H1 (cell line): ENCODE data around the gene ARHGAP28. TPM values are rescaled to one million over a fixed set of nuclear protein-coding genes. Genes with fewer than 3 reads are reported as not detected.

ENCODE experiments used
- CTCF ChIA-PET: fragments of 300-600 bp; sonication (Branson Sonifier 250); formaldehyde crosslinking; loops from one replicate; lab custom pipeline; 2021; ENCODE audit not compliant: partially characterized antibody; lab: Charles Lee
- POLR2A ChIA-PET: fragments of 300-600 bp; sonication (Branson Sonifier 250); formaldehyde crosslinking; loops from one replicate; lab custom pipeline; 2021; ENCODE audit warnings: inconsistent platforms; ENCODE audit not compliant: partially characterized antibody; lab: Charles Lee
- DNase-seq, 2 experiments: peaks; one replicate each; pipeline versions ENCODE4 v3.0.0 to v3.0.0-alpha.2; 2010 to 2022; ENCODE audit warnings: low spot score in 2 of 2, low read depth in 1 of 2, mixed read lengths in 1 of 2
- FAIRE-seq: peaks from 2 replicates; lab custom pipeline; 2011; peaks lifted over from hg19 to GRCh38; lab: Jason Lieb, UNC
- H2AFZ ChIP-seq: 2 replicates; pipeline ENCODE4 v1.8.1; 2012; ENCODE audit warnings: low read length, inconsistent platforms
- H2AK5ac ChIP-seq: 2 replicates; pipeline ENCODE4 v1.6.1; 2013; ENCODE audit warnings: low read depth, low read length
- H2BK120ac ChIP-seq: replicated peaks from 2 replicates; pipeline ENCODE3; 2013; ENCODE audit warnings: low read depth, low read length, inconsistent platforms
- H2BK12ac ChIP-seq: 2 replicates; pipeline ENCODE4 v1.6.1; 2013; ENCODE audit warnings: low read depth, low read length
- H2BK15ac ChIP-seq: 2 replicates; pipeline ENCODE4 v1.6.1; 2013; ENCODE audit warnings: low read length
- H2BK20ac ChIP-seq: 2 replicates; pipeline ENCODE4 v1.6.1; 2013; ENCODE audit warnings: low read length
- H2BK5ac ChIP-seq: 2 replicates; pipeline ENCODE4 v1.6.1; 2013; ENCODE audit warnings: low read depth, low read length
- H3K14ac ChIP-seq: 2 replicates; pipeline ENCODE4 v1.6.1; 2013; ENCODE audit warnings: inconsistent platforms; ENCODE audit not compliant: insufficient read length
- H3K18ac ChIP-seq: 2 replicates; pipeline ENCODE4 v1.6.1; 2013; ENCODE audit warnings: low read length; ENCODE audit errors: extremely low read depth
- H3K23ac ChIP-seq: 2 replicates; pipeline ENCODE4 v1.6.1; 2013; ENCODE audit warnings: inconsistent platforms; ENCODE audit not compliant: insufficient read length
- H3K23me2 ChIP-seq: 2 replicates; pipeline ENCODE4 v1.6.1; 2013; ENCODE audit warnings: low read depth, low read length
- H3K27ac ChIP-seq: 2 replicates; pipeline ENCODE4 v1.6.1; 2011; ENCODE audit warnings: low read depth, low read length, inconsistent platforms
- H3K27me3 ChIP-seq, 4 experiments: replicated peaks in 1 of 4; 1 replicate in 1 of 4; 2 replicates in 3 of 4; pipeline versions ENCODE4 v1.6.1 to v1.8.1; 2011 to 2013; ENCODE audit warnings: low read length in 3 of 4, mild to moderate bottlenecking in 3 of 4, inconsistent platforms in 2 of 4, mixed read lengths in 2 of 4, moderate library complexity in 1 of 4; ENCODE audit not compliant: control insufficient read depth in 3 of 4, insufficient read depth in 3 of 4; ENCODE audit errors: extremely low read depth in 1 of 4
- H3K36me3 ChIP-seq, 4 experiments: 2 replicates each; pipeline versions ENCODE4 v1.6.1 to v1.8.1; 2011 to 2013; ENCODE audit warnings: mild to moderate bottlenecking in 4 of 4, low read length in 3 of 4, moderate library complexity in 2 of 4, control low read depth in 1 of 4, inconsistent platforms in 1 of 4; ENCODE audit not compliant: insufficient read depth in 4 of 4, control insufficient read depth in 2 of 4
- H3K4ac ChIP-seq: replicated peaks from 2 replicates; pipeline ENCODE3; 2013; ENCODE audit warnings: low read length, low read depth, mixed read lengths, inconsistent platforms; ENCODE audit not compliant: insufficient read length
- H3K4me1 ChIP-seq, 4 experiments: replicated peaks in 1 of 4; 1 replicate in 1 of 4; 2 replicates in 3 of 4; pipeline versions ENCODE4 v1.6.1 to v1.8.1; 2011 to 2013; ENCODE audit warnings: low read length in 3 of 4, inconsistent platforms in 2 of 4, mixed read lengths in 1 of 4; ENCODE audit not compliant: insufficient read depth in 4 of 4, control insufficient read depth in 3 of 4
- H3K4me2 ChIP-seq, 2 experiments: 2 replicates each; pipeline versions ENCODE4 v1.6.1 to v1.8.1; 2011 to 2013; ENCODE audit warnings: low read depth in 2 of 2, low read length in 2 of 2, control low read depth in 1 of 2, inconsistent platforms in 1 of 2, mild to moderate bottlenecking in 1 of 2; ENCODE audit not compliant: insufficient read depth in 1 of 2
- H3K4me3 ChIP-seq, 4 experiments: fragments of 200-600, 300-600 bp in 1 of 4; sonication (generic), shearing (Covaris generic), sonication (Bioruptor Twin) in 1 of 4; 2 replicates each; pipeline versions ENCODE4 v1.5.1 to v1.8.1; 2011 to 2016; ENCODE audit warnings: low read length in 4 of 4, low read depth in 3 of 4, control low read depth in 2 of 4, inconsistent platforms in 2 of 4, mild to moderate bottlenecking in 2 of 4, mixed read lengths in 1 of 4, moderate library complexity in 1 of 4; ENCODE audit not compliant: insufficient read depth in 2 of 4; ENCODE audit errors: extremely low read depth in 1 of 4
- H3K56ac ChIP-seq: replicated peaks from 2 replicates; pipeline ENCODE3; 2013; ENCODE audit warnings: low read depth, mild to moderate bottlenecking, mixed read lengths, low read length, inconsistent platforms; ENCODE audit not compliant: insufficient read length
- H3K79me1 ChIP-seq: 2 replicates; pipeline ENCODE4 v1.6.1; 2013; ENCODE audit warnings: low read depth, low read length, control low read depth
- H3K79me2 ChIP-seq, 2 experiments: 2 replicates each; pipeline versions ENCODE4 v1.6.1 to v1.8.1; 2012 to 2013; ENCODE audit warnings: low read length in 2 of 2, mild to moderate bottlenecking in 2 of 2, inconsistent platforms in 1 of 2; ENCODE audit not compliant: insufficient read depth in 2 of 2, control insufficient read depth in 1 of 2
- H3K9ac ChIP-seq, 4 experiments: replicated peaks in 1 of 4; 1 replicate in 1 of 4; 2 replicates in 3 of 4; pipeline versions ENCODE4 v1.6.1 to v1.8.1; 2011 to 2013; ENCODE audit warnings: low read depth in 3 of 4, low read length in 3 of 4, control low read depth in 2 of 4, mild to moderate bottlenecking in 2 of 4, moderate library complexity in 2 of 4, inconsistent platforms in 1 of 4; ENCODE audit errors: extremely low read depth in 1 of 4
- H3K9me3 ChIP-seq, 2 experiments: 2 replicates each; pipeline versions ENCODE4 v1.6.1 to v1.8.1; 2012 to 2013; ENCODE audit warnings: mild to moderate bottlenecking in 2 of 2, moderate library complexity in 2 of 2, control low read depth in 1 of 2, inconsistent platforms in 1 of 2, low read depth in 1 of 2, low read length in 1 of 2, mixed read lengths in 1 of 2; ENCODE audit not compliant: insufficient read depth in 2 of 2
- H4K20me1 ChIP-seq, 2 experiments: replicated peaks in 1 of 2; 2 replicates each; pipeline versions ENCODE3 to v1.8.1; 2011 to 2013; ENCODE audit warnings: inconsistent platforms in 2 of 2, low read length in 2 of 2, mild to moderate bottlenecking in 1 of 2; ENCODE audit not compliant: insufficient read depth in 2 of 2, control insufficient read depth in 1 of 2
- H4K5ac ChIP-seq: 2 replicates; pipeline ENCODE4 v1.6.1; 2013; ENCODE audit warnings: low read length, low read depth, mixed read lengths, inconsistent platforms; ENCODE audit not compliant: insufficient read length
- H4K8ac ChIP-seq: 2 replicates; pipeline ENCODE4 v1.8.0; 2013; ENCODE audit warnings: mild to moderate bottlenecking, moderate library complexity, low read length, inconsistent platforms; ENCODE audit not compliant: insufficient read depth; ENCODE audit errors: extremely low read depth
- H4K91ac ChIP-seq: replicated peaks from 2 replicates; pipeline ENCODE3; 2013; ENCODE audit warnings: low read length, mixed read lengths, inconsistent platforms; ENCODE audit not compliant: insufficient read length
- ATF3 ChIP-seq: IDR thresholded peaks from 2 replicates; pipeline ENCODE4 v1.6.1; 2011; ENCODE audit warnings: low read depth, mild to moderate bottlenecking, low read length; ENCODE audit not compliant: insufficient read depth
- CBX5 ChIP-seq: fragments of 300-800, 300-1000 bp; sonication (generic); IDR thresholded peaks from 2 replicates; pipeline ENCODE4 v1.7.1; 2016; ENCODE audit warnings: antibody characterized with exemption, low read length, low read depth
- MAFK ChIP-seq: IDR thresholded peaks from 2 replicates; pipeline ENCODE4 v1.6.1; 2012; ENCODE audit warnings: low read depth, mild to moderate bottlenecking, improper control_type of control experiment, low read length
- RBBP5 ChIP-seq: IDR thresholded peaks from 2 replicates; pipeline ENCODE4 v1.7.1; 2012; ENCODE audit warnings: low read depth, mild to moderate bottlenecking, inconsistent platforms, low read length, moderate library complexity, borderline replicate concordance
- RFX5 ChIP-seq: IDR thresholded peaks from 2 replicates; pipeline ENCODE4 v1.6.1; 2011; ENCODE audit warnings: low read depth, low read length, improper control_type of control experiment, borderline replicate concordance
- SIN3A ChIP-seq, 2 experiments: IDR thresholded peaks in 1 of 2; conservative IDR thresholded peaks in 1 of 2; 2 replicates each; pipeline ENCODE4 v1.6.1; 2011 to 2012; ENCODE audit warnings: low read length in 2 of 2, improper control_type of control experiment in 1 of 2, low read depth in 1 of 2, mild to moderate bottlenecking in 1 of 2
- SP2 ChIP-seq: IDR thresholded peaks from 2 replicates; pipeline ENCODE4 v1.6.1; 2012; ENCODE audit warnings: mild to moderate bottlenecking, low read length, inconsistent platforms
- SUZ12 ChIP-seq: fragments of 200-600 bp; sonication (generic); IDR thresholded peaks from 2 replicates; pipeline ENCODE4 v1.6.1; 2012; ENCODE audit warnings: mild to moderate bottlenecking, inconsistent platforms, low read length, moderate library complexity, mixed read lengths
- TCF12 ChIP-seq: IDR thresholded peaks from 2 replicates; pipeline ENCODE4 v1.6.1; 2011; ENCODE audit warnings: low read depth, mild to moderate bottlenecking, low read length
- YY1 ChIP-seq: IDR thresholded peaks from 2 replicates; pipeline ENCODE4 v1.6.1; 2011; ENCODE audit warnings: low read depth, mild to moderate bottlenecking, low read length
- whole genome bisulfite sequencing, 2 experiments: shearing (Covaris generic) in 1 of 2; methylation state at CpG; one replicate each; pipeline versions ENCODE4 v1.1.6 to v1.1.7; 2013 to 2015; ENCODE audit warnings: low lambda C conversion rate in 2 of 2, mixed read lengths in 2 of 2, inconsistent platforms in 1 of 2, low coverage in 1 of 2, missing lambda C conversion rate in 1 of 2; ENCODE audit not compliant: insufficient replicate concordance in 2 of 2, insufficient coverage in 1 of 2, insufficient read length in 1 of 2; ENCODE audit errors: extremely low coverage in 1 of 2, missing lambda C conversion rate in 1 of 2; 5-methylcytosine and 5-hydroxymethylcytosine counted together
- polyA plus RNA-seq, 7 experiments: library from polyadenylated mRNA; depleted of rRNA in 3 of 7; stranded (reverse) in 5 of 7; unstranded in 2 of 7; fragments of >200 nt in 5 of 7; fragments of 200-250 nt in 2 of 7; gene quantifications; 1 replicate in 5 of 7; 2 replicates in 1 of 7; 4 replicates in 1 of 7; pipeline versions ENCODE4 v1.2.1 to v1.2.3, GENCODE V29; 2011 to 2013; ENCODE audit warnings: missing spikeins in 2 of 7, mixed read lengths in 2 of 7
- total RNA-seq: library from RNA; stranded (reverse); fragmentation: NEBNext Ultra II Directional; extraction: Animal tissue kit (Norgen Biotek cat#: 25700); gene quantifications from 2 replicates; pipeline ENCODE4 v1.2.1, GENCODE V29; 2021

The ARHGAP28 gene
- total and polyA plus RNA-seq, 2 of the 8 experiments (the other 6 are each of a cell fraction or from before 2014, with no cell fraction given): 2.9 to 14.4 TPM

DNA sequence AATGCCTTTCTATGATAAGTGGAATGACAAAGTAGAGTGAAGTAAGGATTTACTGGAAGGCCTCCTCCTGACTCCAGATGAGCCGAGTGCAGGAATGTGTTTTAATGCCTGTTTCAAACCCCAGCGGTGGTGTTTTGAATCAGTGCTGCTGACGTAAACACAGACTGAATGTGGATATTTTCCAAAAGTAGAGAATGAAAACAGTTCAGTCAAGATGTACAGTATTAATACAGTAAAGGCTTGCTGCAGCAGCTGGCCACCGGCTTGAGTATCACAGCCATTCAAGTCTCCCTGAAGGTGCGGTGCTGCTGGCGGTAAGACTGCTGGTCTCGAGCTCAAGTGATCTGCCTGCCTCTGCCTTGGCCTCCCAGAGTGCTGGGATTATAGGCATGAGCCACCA is 46.7 kb downstream of the ARHGAP28 start:
- Histone ChIP-seq H3K4ac (no peak overlapping the region), H3K23me2 (no peaks in the 10 kb centered on the region), H4K5ac (no peak overlapping the region), H3K14ac (no peak overlapping the region), H3K79me2 (no peaks in the 10 kb centered on the region), H3K18ac (no peak overlapping the region), H2AFZ (no peak overlapping the region), H3K23ac (no peak overlapping the region), H3K36me3 (no peaks in the 10 kb centered on the region), H3K27me3 (no peaks in the 10 kb centered on the region), H3K27ac (no peak overlapping the region), H3K56ac (no peak overlapping the region), H4K20me1 (no peaks in the 10 kb centered on the region), H2BK15ac (no peak overlapping the region), H3K4me1 (peaks cover 4 to 7% (median 5%) of the 10 kb centered on the region in 4 experiments; a peak in 6 of 7 replicates), H2AK5ac (no peak overlapping the region), H2BK12ac (no peak overlapping the region), H4K8ac (no peak overlapping the region), H2BK5ac (no peak overlapping the region), H3K4me3 (no peak overlapping the region), H4K91ac (no peak overlapping the region), H2BK120ac (no peak overlapping the region), H3K9ac (no peak overlapping the region), H3K4me2 (no peak overlapping the region), H2BK20ac (no peak overlapping the region), H3K79me1 (no peaks in the 10 kb centered on the region), H3K9me3 (no peaks in the 10 kb centered on the region)
- FAIRE-seq (no peak), DNase-seq (no peak)
- 83% methylated on average over 7 of the region's 7 CpGs; no CpG with 5 or more reads in 1 of the 2 experiments for WGBS, 2 experiments
- ChIA-PET POLR2A (no interaction called here), CTCF (interaction anchor here (0.9 to 1.6 kb wide), 4 partner anchors 43 to 232 kb away, joined by 3 to 5 read pairs (median 3); no protein-coding TSS in a partner anchor)
- TF ChIP-seq SUZ12: no peak
- TF ChIP-seq SIN3A (conservative IDR thresholded peaks at IDR 0.05 in 1 of 2, IDR thresholded peaks at IDR 0.05 in 1 of 2; ENCODE audit: low read depth in 1 of 2, low read length in 2 of 2): no peak
- no peak for TF ChIP-seq TCF12
- TF ChIP-seq RFX5: no peak
- no peak for TF ChIP-seq SP2
- TF ChIP-seq ATF3: no peak
- TF ChIP-seq YY1: no peak
- no peak for TF ChIP-seq RBBP5
- TF ChIP-seq MAFK: no peak
- TF ChIP-seq CBX5: no peak
